Head of caudate nucleus (tissue), 42 donors: ENCODE measurements around the gene RNF169.

Source experiments
- DNase-seq, 42 donors: peaks; one replicate each; pipeline versions ENCODE4 v3.0.0 to v3.0.0-alpha.2; 2020 to 2021; ENCODE audit warnings: mixed read lengths in 7 of 42
- intact Hi-C: fragments of 100-400 bp; cut with DNase I; formaldehyde crosslinking; loops from one replicate; pipeline ENCODE4 v1.15.0; 2022

The RNF169 gene

GRCh38 chr11:74845978-74846517, 97.4 kb downstream of the RNF169 start:
- intact Hi-C loops, result no loop called here
- DNase-seq, result no peak

GRCh38 chr11:74846770-74847169, 98.1 kb downstream of the RNF169 start:
- DNase-seq, result no peak
- intact Hi-C loops, result no loop called here

- intact Hi-C loops, result no loop called here
These were observed 98.7 kb downstream of the RNF169 start for GRCh38 chr11:74847395-74847794.

GRCh38 chr11:74847895-74848294, 99.2 kb downstream of the RNF169 start:
- intact Hi-C loops, result no loop called here
- no peak for DNase-seq

More at GRCh38 chr11:74847395-74847794, 98.7 kb downstream of the RNF169 start:
- no peak for DNase-seq

- no peak for DNase-seq
These were observed 101.1 kb downstream of the RNF169 start for GRCh38 chr11:74849525-74850391.

GRCh38 chr11:74853223-74853622, 104.6 kb downstream of the RNF169 start:
- DNase-seq, result no peak
- intact Hi-C loops, result no loop called here

More at GRCh38 chr11:74849525-74850391, 101.1 kb downstream of the RNF169 start:
- intact Hi-C loops, result no loop called here

GRCh38 chr11:74860743-74861142, 112.1 kb downstream of the RNF169 start:
- DNase-seq, result no peak
- intact Hi-C loops, result no loop called here

GRCh38 chr11:74863410-74863809, 114.8 kb downstream of the RNF169 start:
- intact Hi-C loops, result no loop called here
- DNase-seq, result no peak

GRCh38 chr11:74866557-74866956, 117.9 kb downstream of the RNF169 start:
- intact Hi-C loops, result no loop called here
- no peak for DNase-seq

GRCh38 chr11:74870485-74870884, 121.8 kb downstream of the RNF169 start:
- DNase-seq, result no peak
- intact Hi-C loops, result no loop called here

GRCh38 chr11:74871037-74871436, 122.4 kb downstream of the RNF169 start:
- no peak for DNase-seq
- intact Hi-C loops, result no loop called here

GRCh38 chr11:74877132-74877531, 128.5 kb downstream of the RNF169 start:
- DNase-seq, result no peak
- intact Hi-C loops, result no loop called here
